Neural progenitor cell (in vitro differentiated cells): ENCODE measurements around the gene TRNAU1AP. TPM values are rescaled to one million over a fixed set of nuclear protein-coding genes. Genes with fewer than 3 reads are reported as not detected.

Source experiments
- DNase-seq: peaks from one replicate; pipeline ENCODE4 v3.0.0-alpha.2; 2016; ENCODE audit warnings: low spot score
- H2AFZ ChIP-seq: fragments of 200-600 bp; sonication (generic); replicated peaks from 2 replicates; pipeline ENCODE4 v1.6.1; 2016; ENCODE audit warnings: antibody characterized with exemption
- H3F3A ChIP-seq: fragments of 200-600 bp; sonication (generic); 2 replicates; pipeline ENCODE4 v1.6.1; 2016; ENCODE audit warnings: antibody characterized with exemption, low read depth
- H3K27ac ChIP-seq: fragments of 200-600 bp; sonication (generic); 2 replicates; pipeline ENCODE4 v1.5.1; 2016; ENCODE audit warnings: mild to moderate bottlenecking
- H3K27me3 ChIP-seq: fragments of 200-600 bp; sonication (generic); 2 replicates; pipeline ENCODE4 v1.6.1; 2016; ENCODE audit warnings: mild to moderate bottlenecking, moderate library complexity
- H3K36me3 ChIP-seq: fragments of 200-600 bp; sonication (generic); 2 replicates; pipeline ENCODE4 v1.5.1; 2016
- H3K4me1 ChIP-seq: fragments of 200-600 bp; sonication (generic); 2 replicates; pipeline ENCODE4 v1.6.1; 2016; ENCODE audit warnings: mixed run types
- H3K4me2 ChIP-seq: fragments of 200-600 bp; sonication (generic); 2 replicates; pipeline ENCODE4 v1.6.1; 2016
- H3K4me3 ChIP-seq: fragments of 200-600 bp; sonication (generic); 2 replicates; pipeline ENCODE4 v1.5.1; 2016
- H3K79me2 ChIP-seq: fragments of 200-600 bp; sonication (generic); 2 replicates; pipeline ENCODE4 v1.6.1; 2016; ENCODE audit warnings: low read depth
- H3K9ac ChIP-seq: fragments of 200-600 bp; sonication (generic); 2 replicates; pipeline ENCODE4 v1.6.1; 2016
- H3K9me3 ChIP-seq: fragments of 200-600 bp; sonication (generic); 2 replicates; pipeline ENCODE4 v1.5.1; 2016; ENCODE audit warnings: low read depth
- H4K20me1 ChIP-seq: fragments of 200-600 bp; sonication (generic); 2 replicates; pipeline ENCODE4 v1.6.1; 2016; ENCODE audit warnings: low read depth
- H3K27ac Mint-ChIP-seq: 3 replicates; pipeline ENCODE4 v1.8.0; 2021; ENCODE audit warnings: mixed read lengths
- H3K27me3 Mint-ChIP-seq: 2 replicates; pipeline ENCODE4 v1.8.0; 2022; ENCODE audit warnings: low read depth, mild to moderate bottlenecking, inconsistent platforms, moderate library complexity, mixed read lengths; ENCODE audit not compliant: insufficient read depth
- H3K36me3 Mint-ChIP-seq: 3 replicates; pipeline ENCODE4 v1.8.0; 2021; ENCODE audit warnings: mixed read lengths
- H3K4me1 Mint-ChIP-seq: 3 replicates; pipeline ENCODE4 v1.8.0; 2021; ENCODE audit warnings: mixed read lengths
- H3K4me3 Mint-ChIP-seq: 3 replicates; pipeline ENCODE4 v1.8.0; 2021; ENCODE audit warnings: mild to moderate bottlenecking, moderate library complexity, mixed read lengths
- H3K9me3 Mint-ChIP-seq: 3 replicates; pipeline ENCODE4 v1.8.0; 2020; ENCODE audit warnings: mixed read lengths
- EZH2 ChIP-seq: fragments of 200-600 bp; sonication (generic); IDR thresholded peaks from 2 replicates; pipeline ENCODE4 v1.6.1; 2017; ENCODE audit warnings: antibody characterized with exemption, mild to moderate bottlenecking, moderate library complexity
- EZH2phosphoT487 ChIP-seq: fragments of 200-600 bp; sonication (generic); IDR thresholded peaks from 2 replicates; pipeline ENCODE4 v1.6.1; 2017; ENCODE audit warnings: antibody characterized with exemption
- total RNA-seq: library from RNA; depleted of rRNA; stranded (reverse); fragments of >200 nt; gene quantifications from 2 replicates; pipeline ENCODE4 v1.2.3, GENCODE V29; 2015; ENCODE audit warnings: low replicate concordance
- TF ChIP-seq, protein P1 (sequence below): fragments of 200-600 bp; sonication (generic); IDR thresholded peaks from 2 replicates; pipeline ENCODE4 v1.5.1; 2017; ENCODE audit warnings: antibody characterized with exemption, mild to moderate bottlenecking

Gene TRNAU1AP
- total RNA-seq, 1 donor from 2014 or later = 43.9 TPM

- H3K27ac ChIP-seq = no peak overlapping the region
- peaks cover 5% of the 10 kb centered on the region for H3K4me1 ChIP-seq
- H3K4me3 ChIP-seq = no peak overlapping the region
- peaks cover 70% of the 10 kb centered on the region for H3K79me2 ChIP-seq
- H3K9ac ChIP-seq = no peak overlapping the region
- H2AFZ ChIP-seq = no peak overlapping the region
- no peaks in the 10 kb centered on the region for H3K9me3 Mint-ChIP-seq
- H3K9me3 ChIP-seq = no peaks in the 10 kb centered on the region
- no peak overlapping the region for H3K4me3 Mint-ChIP-seq
- no peak for DNase-seq
- H3F3A ChIP-seq = no peaks in the 10 kb centered on the region
- H3K4me1 Mint-ChIP-seq = no peaks in the 10 kb centered on the region
- peaks cover 33% of the 10 kb centered on the region for H4K20me1 ChIP-seq
- no peaks in the 10 kb centered on the region for H3K27me3 ChIP-seq
- H3K36me3 Mint-ChIP-seq = peaks cover 18% of the 10 kb centered on the region
- H3K4me2 ChIP-seq = no peak overlapping the region
- no peak for TF ChIP-seq EZH2
- TF ChIP-seq, protein P1, sequence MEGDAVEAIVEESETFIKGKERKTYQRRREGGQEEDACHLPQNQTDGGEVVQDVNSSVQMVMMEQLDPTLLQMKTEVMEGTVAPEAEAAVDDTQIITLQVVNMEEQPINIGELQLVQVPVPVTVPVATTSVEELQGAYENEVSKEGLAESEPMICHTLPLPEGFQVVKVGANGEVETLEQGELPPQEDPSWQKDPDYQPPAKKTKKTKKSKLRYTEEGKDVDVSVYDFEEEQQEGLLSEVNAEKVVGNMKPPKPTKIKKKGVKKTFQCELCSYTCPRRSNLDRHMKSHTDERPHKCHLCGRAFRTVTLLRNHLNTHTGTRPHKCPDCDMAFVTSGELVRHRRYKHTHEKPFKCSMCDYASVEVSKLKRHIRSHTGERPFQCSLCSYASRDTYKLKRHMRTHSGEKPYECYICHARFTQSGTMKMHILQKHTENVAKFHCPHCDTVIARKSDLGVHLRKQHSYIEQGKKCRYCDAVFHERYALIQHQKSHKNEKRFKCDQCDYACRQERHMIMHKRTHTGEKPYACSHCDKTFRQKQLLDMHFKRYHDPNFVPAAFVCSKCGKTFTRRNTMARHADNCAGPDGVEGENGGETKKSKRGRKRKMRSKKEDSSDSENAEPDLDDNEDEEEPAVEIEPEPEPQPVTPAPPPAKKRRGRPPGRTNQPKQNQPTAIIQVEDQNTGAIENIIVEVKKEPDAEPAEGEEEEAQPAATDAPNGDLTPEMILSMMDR = no peak
- TF ChIP-seq EZH2phosphoT487 = no peak
- no peak overlapping the region for H3K27ac Mint-ChIP-seq
- peaks cover 4% of the 10 kb centered on the region for H3K27me3 Mint-ChIP-seq
- no peaks in the 10 kb centered on the region for H3K36me3 ChIP-seq
Measured at GRCh38 chr1:28526886-28527285, 26.0 kb upstream of the TRNAU1AP start.

DNA sequence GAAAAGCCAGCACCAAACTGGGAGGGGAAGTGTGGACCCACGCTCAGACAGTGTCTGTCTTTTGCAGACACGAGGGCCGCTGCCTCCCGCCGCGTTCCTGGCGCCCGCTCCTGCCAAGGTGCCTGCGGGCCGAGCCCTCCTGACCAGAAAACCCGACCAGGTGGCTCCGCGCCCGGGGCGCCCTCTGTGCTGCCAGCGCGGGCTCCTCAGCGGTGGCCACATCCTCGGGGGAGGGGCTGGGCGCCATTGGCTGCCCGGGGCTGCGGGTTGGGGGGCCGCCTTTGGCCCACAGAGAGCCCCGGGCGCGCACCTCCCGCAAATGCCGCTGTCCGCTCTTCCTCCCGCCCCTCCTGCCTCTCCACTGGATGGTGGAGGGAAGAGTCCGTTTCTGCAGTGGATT is 22.4 kb upstream of the TRNAU1AP start:
- no peaks in the 10 kb centered on the region for H3K36me3 ChIP-seq
- H2AFZ ChIP-seq = no peak overlapping the region
- no peaks in the 10 kb centered on the region for H3K4me1 Mint-ChIP-seq
- H3K4me2 ChIP-seq = no peak overlapping the region
- H3K9me3 ChIP-seq = no peaks in the 10 kb centered on the region
- H3K79me2 ChIP-seq = peaks cover 35% of the 10 kb centered on the region
- H3K36me3 Mint-ChIP-seq = peaks cover 18% of the 10 kb centered on the region
- H3K27ac Mint-ChIP-seq = no peak overlapping the region
- no peak overlapping the region for H3K4me3 Mint-ChIP-seq
- no peak overlapping the region for H3K27ac ChIP-seq
- H3K9ac ChIP-seq = no peak overlapping the region
- H3K4me1 ChIP-seq = no peaks in the 10 kb centered on the region
- no peaks in the 10 kb centered on the region for H3K27me3 ChIP-seq
- TF ChIP-seq EZH2 (no peak), EZH2phosphoT487 (no peak)
- TF ChIP-seq, protein P1 = no peak
- no peak for DNase-seq
- H4K20me1 ChIP-seq = peaks cover 7% of the 10 kb centered on the region
- no peaks in the 10 kb centered on the region for H3K9me3 Mint-ChIP-seq
- H3F3A ChIP-seq = no peaks in the 10 kb centered on the region
- no peak overlapping the region for H3K4me3 ChIP-seq
- peaks cover 3% of the 10 kb centered on the region for H3K27me3 Mint-ChIP-seq

- Histone ChIP-seq H3K4me3 (no peak overlapping the region), H3K4me2 (no peak overlapping the region), H3K9ac (no peak overlapping the region), H3K9me3 (no peaks in the 10 kb centered on the region), H3K4me1 (no peaks in the 10 kb centered on the region), H4K20me1 (no peaks in the 10 kb centered on the region), H3K36me3 (no peaks in the 10 kb centered on the region), H2AFZ (no peak overlapping the region), H3K79me2 (no peaks in the 10 kb centered on the region), H3K27me3 (no peaks in the 10 kb centered on the region), H3F3A (peaks cover 7% of the 10 kb centered on the region), H3K27ac (no peak overlapping the region)
- no peaks in the 10 kb centered on the region for H3K27me3 Mint-ChIP-seq
- H3K4me3 Mint-ChIP-seq = no peak overlapping the region
- H3K4me1 Mint-ChIP-seq = no peaks in the 10 kb centered on the region
- H3K27ac Mint-ChIP-seq = no peak overlapping the region
- H3K36me3 Mint-ChIP-seq = peaks cover 29% of the 10 kb centered on the region
- no peak for DNase-seq
- TF ChIP-seq, protein P1 = no peak
- no peak for TF ChIP-seq EZH2phosphoT487
- TF ChIP-seq EZH2 = no peak
- H3K9me3 Mint-ChIP-seq = no peaks in the 10 kb centered on the region
Measured at GRCh38 chr1:28534671-28535070, 18.2 kb upstream of the TRNAU1AP start.
